ENCODE results near the gene AICDA. TPM values are rescaled to one million over a fixed set of nuclear protein-coding genes. Genes with fewer than 3 reads are reported as not detected.
"Not testable (repeated sequence)": the region's sequence is repeated elsewhere in the genome, so short reads cannot be mapped to it uniquely, and the experiment has no call there.

AICDA gene
- total and polyA plus RNA-seq, 4 donors = 0.10 to 0.23 (median 0.12) TPM

DNA sequence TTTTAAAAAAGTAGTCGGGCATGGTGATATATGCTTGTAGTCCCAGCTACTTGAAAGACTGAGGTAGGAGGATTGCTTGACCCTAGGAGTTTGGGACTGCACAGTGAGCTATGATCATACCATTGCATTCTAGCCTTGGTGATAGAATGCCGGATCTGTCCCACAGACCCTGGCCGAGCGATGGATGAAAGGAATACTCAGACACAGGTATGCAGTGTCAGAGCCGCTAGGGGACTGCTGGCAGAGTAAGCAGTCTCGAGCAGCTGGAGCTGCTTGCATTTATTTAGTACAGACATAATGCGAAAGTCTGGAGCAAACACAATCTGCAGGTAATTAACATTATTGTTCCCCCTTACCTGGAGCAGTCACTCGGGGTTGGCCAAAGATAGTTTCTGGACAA, 18.6 kb downstream of the AICDA start:
- no peaks in the 10 kb centered on the region for H3K4me1 ChIP-seq (ENCODE audit: control insufficient read depth, insufficient read depth, low read length)
- H3K27ac ChIP-seq (ENCODE audit: low read depth, low read length) = no peak overlapping the region
- DNase-seq (ENCODE audit: low read depth in 4 of 6, low spot score in 6 of 6) = no peak
- H3K36me3 ChIP-seq (ENCODE audit: control insufficient read depth, insufficient read depth, low read length) = no peaks in the 10 kb centered on the region
- 81% methylated on average over 4 of the region's 8 CpGs for WGBS (ENCODE audit: insufficient coverage)
- no peaks in the 10 kb centered on the region for H3K9me3 ChIP-seq (ENCODE audit: control insufficient read depth, insufficient read depth, low read length)
- no peaks in the 10 kb centered on the region for H3K27me3 ChIP-seq (ENCODE audit: control insufficient read depth, insufficient read depth, low read length)
- H3K4me3 ChIP-seq (ENCODE audit: low read depth, low read length) = no peak overlapping the region

DNA sequence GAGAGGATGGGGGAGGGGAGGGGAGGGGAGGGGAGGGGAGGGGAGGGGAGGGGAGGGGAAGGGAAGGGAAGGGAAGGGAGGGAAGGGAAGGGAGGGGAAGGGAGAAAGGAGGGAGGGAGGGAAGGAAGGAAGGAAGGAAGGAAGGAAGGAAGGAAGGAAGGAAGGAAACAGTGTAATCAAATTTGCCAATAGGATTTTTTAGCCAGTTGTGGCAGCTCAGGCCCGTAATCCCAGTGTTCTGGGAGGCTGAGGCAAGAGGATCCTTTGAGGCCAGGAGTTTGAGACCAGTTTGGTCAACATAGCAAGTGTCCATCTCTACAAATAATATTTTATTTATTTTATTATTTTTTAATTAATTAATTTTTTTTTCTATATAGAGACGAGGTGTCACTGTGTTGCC, 19.4 kb downstream of the AICDA start:
- no peak for DNase-seq (ENCODE audit: low read depth in 4 of 6, low spot score in 6 of 6)
- Histone ChIP-seq H3K36me3 (ENCODE audit: control insufficient read depth, insufficient read depth, low read length) (no peaks in the 10 kb centered on the region), H3K4me3 (ENCODE audit: low read depth, low read length) (no peak overlapping the region), H3K4me1 (ENCODE audit: control insufficient read depth, insufficient read depth, low read length) (no peaks in the 10 kb centered on the region), H3K27me3 (ENCODE audit: control insufficient read depth, insufficient read depth, low read length) (no peaks in the 10 kb centered on the region), H3K9me3 (ENCODE audit: control insufficient read depth, insufficient read depth, low read length) (no peaks in the 10 kb centered on the region), H3K27ac (ENCODE audit: low read depth, low read length) (no peak overlapping the region)
- no CpG with 5 or more reads among the region's 2 CpGs for WGBS (ENCODE audit: insufficient coverage)

DNA sequence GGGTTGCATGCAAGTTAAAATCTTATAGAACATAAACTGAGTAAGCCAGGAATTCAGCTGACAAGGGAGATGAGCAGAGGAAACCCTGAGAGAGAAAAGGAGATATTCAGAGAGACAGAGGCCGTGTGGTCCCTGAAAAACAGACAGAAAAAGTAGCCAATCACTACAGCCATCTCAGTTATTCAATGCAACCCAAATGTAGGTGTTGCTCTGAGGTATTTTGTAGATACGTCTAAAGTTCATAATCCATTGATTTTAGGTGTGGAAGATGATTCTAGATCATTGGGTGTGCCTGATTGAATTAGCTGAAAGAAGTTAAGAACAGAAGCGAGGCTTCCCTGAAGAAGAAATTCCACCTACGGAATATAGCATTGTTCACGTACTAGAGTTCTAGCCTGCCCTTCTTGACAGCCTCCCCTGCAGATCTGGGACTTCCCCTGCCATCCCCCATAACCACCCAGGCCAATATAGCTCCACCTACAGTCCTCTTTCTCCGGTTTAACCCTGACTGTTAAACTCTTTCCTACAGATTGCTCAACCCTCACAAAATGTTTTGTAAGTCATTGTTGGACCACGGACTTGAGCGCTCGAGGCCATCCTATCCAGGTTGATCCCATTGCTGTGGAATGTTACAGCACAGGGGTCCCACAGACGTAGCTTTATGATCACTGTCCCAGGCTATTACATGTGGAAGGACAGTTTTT, 21.7 kb downstream of the AICDA start:
- H3K4me3 ChIP-seq (ENCODE audit: low read depth, low read length) = no peak overlapping the region
- H3K27me3 ChIP-seq (ENCODE audit: control insufficient read depth, insufficient read depth, low read length) = no peaks in the 10 kb centered on the region
- no peaks in the 10 kb centered on the region for H3K36me3 ChIP-seq (ENCODE audit: control insufficient read depth, insufficient read depth, low read length)
- H3K9me3 ChIP-seq (ENCODE audit: control insufficient read depth, insufficient read depth, low read length) = no peaks in the 10 kb centered on the region
- no peak for DNase-seq (ENCODE audit: low read depth in 4 of 6, low spot score in 6 of 6)
- no peaks in the 10 kb centered on the region for H3K4me1 ChIP-seq (ENCODE audit: control insufficient read depth, insufficient read depth, low read length)
- no peak overlapping the region for H3K27ac ChIP-seq (ENCODE audit: low read depth, low read length)
- 79% methylated on average over 7 of the region's 10 CpGs for WGBS (ENCODE audit: insufficient coverage)

DNA sequence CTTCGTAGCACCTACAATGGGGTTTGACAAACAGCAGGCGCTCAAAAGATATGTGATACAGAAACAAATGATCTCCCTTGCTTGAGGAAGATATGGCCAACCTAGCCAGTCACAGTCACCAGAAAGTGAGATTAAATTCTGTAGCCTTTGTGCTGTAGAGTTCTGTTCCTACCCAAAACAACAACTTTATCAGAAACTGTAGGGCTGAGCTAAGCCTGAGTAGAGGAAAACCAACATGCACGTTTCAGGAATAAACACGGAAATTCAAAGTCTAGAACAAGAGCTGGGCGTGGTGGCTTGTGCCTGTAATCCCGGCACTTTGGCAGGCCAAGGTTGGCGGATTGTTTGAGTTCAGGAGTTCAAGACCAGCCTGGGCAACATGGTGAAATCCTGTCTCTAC, 23.0 kb downstream of the AICDA start:
- WGBS (ENCODE audit: insufficient coverage) = 95% methylated on average over 6 of the region's 7 CpGs
- no peak overlapping the region for H3K4me3 ChIP-seq (ENCODE audit: low read depth, low read length)
- H3K27ac ChIP-seq (ENCODE audit: low read depth, low read length) = no peak overlapping the region
- H3K36me3 ChIP-seq (ENCODE audit: control insufficient read depth, insufficient read depth, low read length) = no peaks in the 10 kb centered on the region
- H3K4me1 ChIP-seq (ENCODE audit: control insufficient read depth, insufficient read depth, low read length) = no peaks in the 10 kb centered on the region
- H3K27me3 ChIP-seq (ENCODE audit: control insufficient read depth, insufficient read depth, low read length) = no peaks in the 10 kb centered on the region
- no peak for DNase-seq (ENCODE audit: low read depth in 4 of 6, low spot score in 6 of 6)
- H3K9me3 ChIP-seq (ENCODE audit: control insufficient read depth, insufficient read depth, low read length) = no peaks in the 10 kb centered on the region

DNA sequence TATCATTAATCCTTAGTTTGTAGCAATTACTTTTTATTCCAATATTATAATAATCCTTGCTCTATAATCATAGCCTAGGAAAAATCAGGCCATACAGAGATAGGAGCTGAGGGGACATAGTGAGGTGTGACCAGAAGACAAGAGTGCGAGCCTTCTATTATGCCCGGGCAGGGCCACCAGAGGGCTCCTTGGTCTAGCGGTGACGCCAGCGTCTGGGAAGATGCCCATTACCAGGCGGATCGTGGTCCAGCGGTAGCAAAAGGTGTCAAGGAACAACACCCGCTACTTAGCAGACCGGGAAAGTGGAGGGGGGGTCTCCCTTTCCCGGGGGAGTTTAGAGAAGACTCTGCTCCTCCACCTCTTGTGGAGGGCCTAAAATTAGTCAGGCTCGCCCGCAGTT, 28.2 kb downstream of the AICDA start:
- not testable (repeated sequence) for H3K27ac ChIP-seq (ENCODE audit: low read depth, low read length); DNase-seq (ENCODE audit: low read depth in 4 of 6, low spot score in 6 of 6); H3K4me1 ChIP-seq (ENCODE audit: control insufficient read depth, insufficient read depth, low read length); H3K4me3 ChIP-seq (ENCODE audit: low read depth, low read length); H3K27me3 ChIP-seq (ENCODE audit: control insufficient read depth, insufficient read depth, low read length); H3K9me3 ChIP-seq (ENCODE audit: control insufficient read depth, insufficient read depth, low read length); H3K36me3 ChIP-seq (ENCODE audit: control insufficient read depth, insufficient read depth, low read length)
- 94% methylated on average over 11 of the region's 13 CpGs for WGBS (ENCODE audit: insufficient coverage)

DNA sequence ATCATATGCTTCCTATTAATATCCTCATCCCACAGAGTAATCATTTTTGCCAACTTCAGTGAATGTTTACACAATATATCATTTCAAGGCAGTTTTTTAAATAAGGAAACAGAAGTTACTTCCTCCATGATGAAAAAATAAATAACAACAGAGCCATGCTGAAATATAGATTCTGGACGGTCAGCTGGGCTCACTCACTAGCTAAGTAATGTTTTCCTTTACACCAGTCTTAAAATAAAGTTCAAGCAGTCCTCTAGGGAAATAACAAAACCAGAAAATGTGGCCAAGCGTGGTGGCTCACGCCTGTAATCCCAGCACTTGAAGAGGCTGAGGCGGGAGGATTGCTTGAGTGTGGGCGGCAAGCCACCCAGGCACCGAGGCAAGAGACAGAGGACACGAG, 28.7 kb downstream of the AICDA start:
- Histone ChIP-seq H3K4me1 (ENCODE audit: control insufficient read depth, insufficient read depth, low read length) (no peaks in the 10 kb centered on the region), H3K4me3 (ENCODE audit: low read depth, low read length) (no peak overlapping the region), H3K27me3 (ENCODE audit: control insufficient read depth, insufficient read depth, low read length) (no peaks in the 10 kb centered on the region), H3K27ac (ENCODE audit: low read depth, low read length) (no peak overlapping the region), H3K9me3 (ENCODE audit: control insufficient read depth, insufficient read depth, low read length) (no peaks in the 10 kb centered on the region), H3K36me3 (ENCODE audit: control insufficient read depth, insufficient read depth, low read length) (no peaks in the 10 kb centered on the region)
- no peak for DNase-seq (ENCODE audit: low read depth in 4 of 6, low spot score in 6 of 6)
- WGBS (ENCODE audit: insufficient coverage) = 90% methylated on average over 2 of the region's 7 CpGs

DNA sequence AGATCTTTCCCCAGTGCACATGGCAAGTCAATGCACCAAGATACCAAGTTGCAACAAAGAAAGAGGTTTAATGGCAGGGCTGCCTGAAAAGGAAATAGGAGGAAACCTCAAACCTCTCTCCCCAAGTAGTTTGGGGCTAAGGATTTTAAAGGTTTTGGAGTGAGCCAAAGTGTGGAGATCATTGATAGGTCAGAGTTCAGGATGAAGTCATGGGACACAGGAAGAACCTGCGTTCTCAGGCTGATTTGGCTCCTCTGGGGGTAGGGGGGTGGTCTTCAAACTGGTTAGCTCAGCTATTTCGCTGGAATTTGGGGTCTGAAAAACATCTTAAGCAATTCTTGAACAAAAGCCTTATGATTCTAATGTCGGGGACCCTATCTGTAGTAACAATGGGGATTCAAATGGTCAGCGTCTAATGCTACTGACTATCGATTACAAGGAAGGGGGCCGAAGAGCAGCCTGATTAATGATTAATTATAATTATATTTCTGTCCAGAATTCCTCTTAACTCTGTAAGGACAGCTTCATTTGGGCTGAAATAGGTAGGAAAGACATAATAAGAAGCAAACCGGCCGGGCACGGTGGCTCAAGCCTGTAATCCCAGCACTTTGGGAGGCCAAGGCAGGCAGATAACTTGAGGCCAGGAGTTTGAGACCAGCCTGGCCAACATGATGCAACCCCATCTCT, 31.4 kb downstream of the AICDA start:
- WGBS (ENCODE audit: insufficient coverage) = 75% methylated on average over 1 of the region's 9 CpGs
- no peaks in the 10 kb centered on the region for H3K9me3 ChIP-seq (ENCODE audit: control insufficient read depth, insufficient read depth, low read length)
- no peaks in the 10 kb centered on the region for H3K4me1 ChIP-seq (ENCODE audit: control insufficient read depth, insufficient read depth, low read length)
- no peaks in the 10 kb centered on the region for H3K36me3 ChIP-seq (ENCODE audit: control insufficient read depth, insufficient read depth, low read length)
- DNase-seq (ENCODE audit: low read depth in 4 of 6, low spot score in 6 of 6) = no peak
- H3K4me3 ChIP-seq (ENCODE audit: low read depth, low read length) = no peak overlapping the region
- no peak overlapping the region for H3K27ac ChIP-seq (ENCODE audit: low read depth, low read length)
- no peaks in the 10 kb centered on the region for H3K27me3 ChIP-seq (ENCODE audit: control insufficient read depth, insufficient read depth, low read length)

DNA sequence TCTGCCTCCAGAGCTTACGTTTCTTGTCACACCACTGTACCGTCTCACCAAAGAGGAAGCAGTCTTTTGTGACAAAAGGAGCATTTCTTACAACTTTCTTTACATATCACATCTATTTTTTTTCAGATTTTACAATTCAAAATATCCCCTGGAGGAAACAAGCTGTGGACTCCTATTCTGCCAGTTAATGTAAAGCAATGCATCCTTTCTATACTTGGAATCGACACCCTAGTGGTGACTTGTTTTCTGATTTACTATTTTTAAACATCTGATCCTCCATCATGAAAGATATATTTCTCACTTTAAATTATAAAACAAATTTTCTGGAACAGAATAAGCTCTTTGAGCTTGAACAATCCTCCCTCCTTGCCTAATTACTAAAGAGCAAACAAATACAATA, 34.8 kb downstream of the AICDA start:
- no peak overlapping the region for H3K4me3 ChIP-seq (ENCODE audit: low read depth, low read length)
- H3K9me3 ChIP-seq (ENCODE audit: control insufficient read depth, insufficient read depth, low read length) = no peaks in the 10 kb centered on the region
- DNase-seq (ENCODE audit: low read depth in 4 of 6, low spot score in 6 of 6) = no peak
- H3K27me3 ChIP-seq (ENCODE audit: control insufficient read depth, insufficient read depth, low read length) = no peaks in the 10 kb centered on the region
- no peaks in the 10 kb centered on the region for H3K36me3 ChIP-seq (ENCODE audit: control insufficient read depth, insufficient read depth, low read length)
- H3K4me1 ChIP-seq (ENCODE audit: control insufficient read depth, insufficient read depth, low read length) = no peaks in the 10 kb centered on the region
- WGBS (ENCODE audit: insufficient coverage) = 100% methylated on average over 1 of the region's 3 CpGs
- no peak overlapping the region for H3K27ac ChIP-seq (ENCODE audit: low read depth, low read length)

DNA sequence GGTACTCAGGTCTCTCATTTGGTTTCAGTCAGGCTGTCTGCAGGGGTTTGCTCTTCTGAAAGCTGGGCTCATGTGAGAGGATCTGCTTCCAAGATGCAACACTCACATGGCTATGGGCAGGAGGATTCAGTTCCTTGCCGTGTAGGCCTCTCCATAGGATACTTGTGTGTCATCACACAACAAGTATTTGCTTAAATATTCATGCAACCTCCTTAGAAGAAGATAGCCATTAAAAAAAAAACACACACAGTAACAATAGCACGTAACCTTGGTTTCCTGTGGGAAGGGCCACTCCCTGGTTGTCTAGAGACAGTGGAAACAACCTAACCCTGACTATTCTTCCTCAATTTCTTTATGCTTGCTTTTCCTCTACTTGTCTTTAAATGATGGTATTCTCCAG, 40.2 kb downstream of the AICDA start:
- no CpG with 5 or more reads among the region's 2 CpGs for whole genome bisulfite sequencing (ENCODE audit: insufficient coverage)
- Histone ChIP-seq H3K36me3 (ENCODE audit: control insufficient read depth, insufficient read depth, low read length) (no peaks in the 10 kb centered on the region), H3K27me3 (ENCODE audit: control insufficient read depth, insufficient read depth, low read length) (no peaks in the 10 kb centered on the region), H3K4me3 (ENCODE audit: low read depth, low read length) (no peak overlapping the region), H3K4me1 (ENCODE audit: control insufficient read depth, insufficient read depth, low read length) (no peaks in the 10 kb centered on the region), H3K27ac (ENCODE audit: low read depth, low read length) (no peak overlapping the region), H3K9me3 (ENCODE audit: control insufficient read depth, insufficient read depth, low read length) (no peaks in the 10 kb centered on the region)
- no peak for DNase-seq (ENCODE audit: low read depth in 4 of 6, low spot score in 6 of 6)

DNA sequence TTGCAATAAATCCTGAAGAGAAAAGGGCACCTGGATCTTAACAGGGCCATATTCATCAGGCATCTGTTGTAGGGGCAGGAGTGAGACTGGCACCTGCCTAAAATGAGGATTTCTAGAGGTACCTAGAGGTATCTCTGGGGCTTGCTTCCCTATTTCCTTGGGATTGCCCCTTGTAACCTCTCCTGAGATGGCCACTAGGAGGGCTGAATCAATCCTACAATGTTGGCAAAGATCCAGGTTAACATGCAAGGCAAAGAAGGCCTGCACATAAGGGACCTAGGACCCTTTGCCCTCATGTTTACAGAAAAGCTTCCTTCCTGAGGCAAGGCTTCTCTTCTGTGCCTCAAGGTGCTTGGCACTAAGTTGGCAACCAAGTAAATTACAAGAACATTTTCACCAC, 46.1 kb downstream of the AICDA start:
- Histone ChIP-seq H3K4me1 (ENCODE audit: control insufficient read depth, insufficient read depth, low read length) (no peaks in the 10 kb centered on the region), H3K4me3 (ENCODE audit: low read depth, low read length) (no peak overlapping the region), H3K9me3 (ENCODE audit: control insufficient read depth, insufficient read depth, low read length) (no peaks in the 10 kb centered on the region), H3K27ac (ENCODE audit: low read depth, low read length) (no peak overlapping the region), H3K27me3 (ENCODE audit: control insufficient read depth, insufficient read depth, low read length) (no peaks in the 10 kb centered on the region), H3K36me3 (ENCODE audit: control insufficient read depth, insufficient read depth, low read length) (no peaks in the 10 kb centered on the region)
- no peak for DNase-seq (ENCODE audit: low read depth in 4 of 6, low spot score in 6 of 6)

Data from spinal cord (tissue), 10 donors.